A549 (cell line): Measurements from ENCODE around the gene NCOA3. TPM values are rescaled to one million over a fixed set of nuclear protein-coding genes. Genes with fewer than 3 reads are reported as not detected.
"Not testable (repeated sequence)": the region's sequence is repeated elsewhere in the genome, so short reads cannot be mapped to it uniquely, and the experiment has no call there.

Experiments used
- ATAC-seq, 2 experiments: fragments of 200-7000 bp in 1 of 2; fragments of >200 bp in 1 of 2; cut with Nextera tagmentation in 1 of 2; cut with Tn5 transposase in 1 of 2; 3 replicates each; pipeline versions ENCODE4 v1.8.0 to v1.9.1; 2018 to 2020; ENCODE audit warnings: mild to moderate bottlenecking in 1 of 2, moderate library complexity in 1 of 2
- CTCF ChIA-PET: fragments of 300-600 bp; sonication (Branson Sonifier 250); formaldehyde crosslinking; extraction: SDS; loops from one replicate; lab custom pipeline; 2021; ENCODE audit warnings: antibody characterized with exemption, inconsistent platforms; lab: Yijun Ruan, JAX
- POLR2A ChIA-PET: fragments of 350-600 bp; formaldehyde crosslinking; extraction: SDS; loops from one replicate; lab custom pipeline; 2021; ENCODE audit warnings: antibody characterized with exemption, inconsistent platforms; lab: Yijun Ruan, JAX
- DNase-seq, 2 experiments: peaks; one replicate each; pipeline versions ENCODE4 v3.0.0 to v3.0.0-alpha.2; 2011 to 2016; ENCODE audit warnings: low read depth in 1 of 2, low spot score in 1 of 2
- FAIRE-seq: peaks from 2 replicates; lab custom pipeline; 2011; peaks lifted over from hg19 to GRCh38; lab: Jason Lieb, UNC
- H3K27ac ChIP-seq, 2 experiments: fragments of >200 bp; sonication (Bioruptor Twin); formaldehyde crosslinking; 3 replicates each; pipeline ENCODE4 v1.5.1; 2016 to 2017
- H3K4me1 ChIP-seq: fragments of >200 bp; sonication (Bioruptor Twin); formaldehyde crosslinking; 3 replicates; pipeline ENCODE4 v1.6.1; 2016
- H3K4me2 ChIP-seq: fragments of >200 bp; sonication (Bioruptor Twin); formaldehyde crosslinking; 3 replicates; pipeline ENCODE4 v1.6.1; 2016
- H3K4me3 ChIP-seq: fragments of >200 bp; sonication (Bioruptor Twin); formaldehyde crosslinking; 3 replicates; pipeline ENCODE4 v1.5.1; 2016
- H3K9me3 ChIP-seq: fragments of >200 bp; sonication (Bioruptor Twin); formaldehyde crosslinking; 3 replicates; pipeline ENCODE4 v1.6.1; 2016
- BHLHE40 ChIP-seq: IDR thresholded peaks from 2 replicates; pipeline ENCODE4 v1.6.1; 2012; ENCODE audit warnings: low read depth, low read length, inconsistent platforms
- CBX2 ChIP-seq: fragments of 200-600 bp; sonication (generic); IDR thresholded peaks from 2 replicates; pipeline ENCODE4 v1.6.1; 2016; ENCODE audit warnings: low read depth, mild to moderate bottlenecking, borderline replicate concordance
- CBX8 ChIP-seq: fragments of 200-600 bp; sonication (generic); IDR thresholded peaks from 2 replicates; pipeline ENCODE4 v1.6.1; 2016
- CHD2 ChIP-seq: fragments of 150-350 bp; IDR thresholded peaks from 2 replicates; pipeline ENCODE4 v1.6.1; 2014; ENCODE audit warnings: low read length; ENCODE audit not compliant: partially characterized antibody
- CTCF ChIP-seq: fragments of >200 bp; sonication (Bioruptor Twin); formaldehyde crosslinking; IDR thresholded peaks from 3 replicates; pipeline ENCODE4 v1.5.1; 2016
- ESRRA ChIP-seq: fragments of 150-350 bp; IDR thresholded peaks from 2 replicates; pipeline ENCODE4 v1.6.1; 2014; ENCODE audit warnings: mild to moderate bottlenecking, low read length, borderline replicate concordance
- FOSB ChIP-seq: fragments of 250-450 bp; sonication (Bioruptor Pico); IDR thresholded peaks from 2 replicates; pipeline ENCODE4 v1.5.0; 2020; ENCODE audit warnings: mild to moderate bottlenecking, moderate library complexity
- FOSL2 ChIP-seq, 2 experiments: fragments of 450-650 bp in 1 of 2; fragments of >200 bp in 1 of 2; sonication (Bioruptor Twin) in 1 of 2; formaldehyde crosslinking; IDR thresholded peaks; 2 replicates each; pipeline versions ENCODE4 v1.5.0 to v1.6.1; 2016 to 2020; ENCODE audit warnings: mild to moderate bottlenecking in 1 of 2, moderate library complexity in 1 of 2
- GATA3 ChIP-seq: IDR thresholded peaks from 2 replicates; pipeline ENCODE4 v1.6.1; 2012; ENCODE audit warnings: borderline replicate concordance
- HDAC2 ChIP-seq: fragments of 200-600 bp; sonication (generic); IDR thresholded peaks from 2 replicates; pipeline ENCODE4 v1.6.1; 2016
- HOXA7 ChIP-seq: fragments of 250-450 bp; sonication (Bioruptor Pico); IDR thresholded peaks from 2 replicates; pipeline ENCODE4 v1.5.0; 2020; ENCODE audit warnings: mild to moderate bottlenecking, moderate library complexity
- JUN ChIP-seq, 2 experiments: fragments of >200 bp; sonication (Bioruptor Twin); formaldehyde crosslinking; IDR thresholded peaks; 2 replicates in 1 of 2; 3 replicates in 1 of 2; pipeline ENCODE4 v1.6.1; 2016 to 2017
- JUNB ChIP-seq: fragments of >200 bp; sonication (Bioruptor Twin); formaldehyde crosslinking; IDR thresholded peaks from 2 replicates; pipeline ENCODE4 v1.6.1; 2016
- KDM1A ChIP-seq: fragments of 200-600 bp; sonication (generic); IDR thresholded peaks from 2 replicates; pipeline ENCODE4 v1.6.1; 2016; ENCODE audit warnings: low read depth, mild to moderate bottlenecking
- MAZ ChIP-seq: fragments of 150-350 bp; IDR thresholded peaks from 2 replicates; pipeline ENCODE4 v1.6.1; 2014; ENCODE audit warnings: antibody characterized with exemption, low read depth, low read length, borderline replicate concordance
- MYC ChIP-seq: IDR thresholded peaks from 2 replicates; pipeline ENCODE4 v1.6.1; 2012; ENCODE audit warnings: mild to moderate bottlenecking, inconsistent platforms, low read length, improper control_type of control experiment, borderline replicate concordance
- NFE2L2 ChIP-seq: fragments of 150-350 bp; conservative IDR thresholded peaks from 2 replicates; pipeline ENCODE4 v1.6.1; 2014; ENCODE audit warnings: low read length
- NPAS2 ChIP-seq: fragments of 250-450 bp; sonication (Bioruptor Pico); IDR thresholded peaks from 2 replicates; pipeline ENCODE4 v1.8.0; 2022; ENCODE audit warnings: mild to moderate bottlenecking, moderate library complexity, borderline replicate concordance
- RCOR1 ChIP-seq: fragments of 150-350 bp; IDR thresholded peaks from 2 replicates; pipeline ENCODE4 v1.6.1; 2014; ENCODE audit warnings: antibody characterized with exemption, low read length, low read depth
- RNF2 ChIP-seq: fragments of 200-600 bp; sonication (generic); IDR thresholded peaks from 2 replicates; pipeline ENCODE4 v1.6.1; 2016; ENCODE audit warnings: low read depth, mild to moderate bottlenecking, antibody characterized with exemption, moderate library complexity, borderline replicate concordance
- SMC3 ChIP-seq: fragments of >200 bp; sonication (Bioruptor Twin); formaldehyde crosslinking; IDR thresholded peaks from 3 replicates; pipeline ENCODE4 v1.6.1; 2018; ENCODE audit warnings: inconsistent platforms
- SREBF2 ChIP-seq: fragments of 450-650 bp; IDR thresholded peaks from 2 replicates; pipeline ENCODE4 v1.6.1; 2014; ENCODE audit warnings: mild to moderate bottlenecking, moderate library complexity
- ZFP36 ChIP-seq: fragments of 450-650 bp; IDR thresholded peaks from 2 replicates; pipeline ENCODE4 v1.6.1; 2014; ENCODE audit warnings: borderline replicate concordance; ENCODE audit not compliant: partially characterized antibody
- ZNF302 ChIP-seq: fragments of 250-450 bp; sonication (Bioruptor Pico); IDR thresholded peaks from 2 replicates; pipeline ENCODE4 v1.9.0; 2021; ENCODE audit warnings: inconsistent platforms, mild to moderate bottlenecking, moderate library complexity
- ZSCAN20 ChIP-seq: fragments of 250-450 bp; sonication (Bioruptor Pico); IDR thresholded peaks from 2 replicates; pipeline ENCODE4 v1.8.0; 2022; ENCODE audit warnings: mild to moderate bottlenecking, moderate library complexity
- WGBS: methylation state at CpG from one replicate; pipeline ENCODE4 v1.1.6; 2017; ENCODE audit errors: missing lambda C conversion rate; 5-methylcytosine and 5-hydroxymethylcytosine counted together
- polyA plus RNA-seq, 4 experiments: library from polyadenylated mRNA; depleted of rRNA in 3 of 4; stranded (reverse); fragments of >200 nt; fragmentation: RNase III in 1 of 4; extraction: RNeasy Plus Mini Kit Qiagen cat#74134 plus additional on column Dnase treatment in 1 of 4; gene quantifications; 2 replicates in 3 of 4; 3 replicates in 1 of 4; pipeline ENCODE4 v1.2.3, GENCODE V29; 2011 to 2017
- TF ChIP-seq, protein P1 (sequence below): fragments of 250-450 bp; sonication (Bioruptor Pico); IDR thresholded peaks from 2 replicates; pipeline ENCODE4 v1.5.0; 2020; ENCODE audit warnings: low read depth, mild to moderate bottlenecking, moderate library complexity
- TF ChIP-seq, protein P2 (sequence below): fragments of >200 bp; sonication (Bioruptor Twin); formaldehyde crosslinking; IDR thresholded peaks from 3 replicates; pipeline ENCODE4 v1.6.1; 2016

NCOA3 gene
- polyA plus RNA-seq, 2 of the 4 experiments (the other 2 are of a cell fraction): 42.9 to 136 TPM

GRCh38 chr20:47553594-47554235 lies 52.0 kb downstream of the NCOA3 start:
- ATAC-seq, POLR2A ChIA-PET, H3K4me3 ChIP-seq, FAIRE-seq, H3K9me3 ChIP-seq, H3K27ac ChIP-seq, H3K4me2 ChIP-seq, DNase-seq: not testable (repeated sequence)
- peaks cover 55% of the 10 kb centered on the region for H3K4me1 ChIP-seq
- WGBS: 79% methylated on average over 7 of the region's 8 CpGs
- CTCF ChIA-PET: interaction anchor here (0.7 kb wide), 1 partner anchor 48 kb away, joined by 3 read pairs; no protein-coding TSS in a partner anchor

DNA sequence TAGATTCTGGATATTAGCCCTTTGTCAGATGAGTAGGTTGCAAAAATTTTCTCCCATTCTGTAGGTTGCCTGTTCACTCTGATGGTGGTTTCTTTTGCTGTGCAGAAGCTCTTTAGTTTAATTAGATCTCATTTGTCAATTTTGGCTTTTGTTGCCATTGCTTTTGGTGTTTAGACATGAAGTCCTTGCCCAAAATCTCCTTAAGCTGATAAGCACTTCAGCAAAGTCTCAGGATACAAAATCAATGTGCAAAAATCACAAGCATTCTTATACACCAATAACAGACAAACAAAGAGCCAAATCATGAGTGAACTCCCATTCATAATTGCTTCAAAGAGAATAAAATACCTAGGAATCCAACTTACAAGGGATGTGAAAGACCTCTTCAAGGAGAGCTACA lies 52.6 kb downstream of the NCOA3 start:
- CTCF ChIA-PET: interaction anchor here (0.7 to 1.0 kb wide), 2 partner anchors 48 to 53 kb away, joined by 3 read pairs; partner anchors contain the start of gene NCOA3
- DNase-seq, FAIRE-seq, H3K4me3 ChIP-seq, ATAC-seq, H3K4me2 ChIP-seq, H3K9me3 ChIP-seq, POLR2A ChIA-PET, H3K27ac ChIP-seq: not testable (repeated sequence)
- H3K4me1 ChIP-seq: peaks cover 61% of the 10 kb centered on the region

DNA sequence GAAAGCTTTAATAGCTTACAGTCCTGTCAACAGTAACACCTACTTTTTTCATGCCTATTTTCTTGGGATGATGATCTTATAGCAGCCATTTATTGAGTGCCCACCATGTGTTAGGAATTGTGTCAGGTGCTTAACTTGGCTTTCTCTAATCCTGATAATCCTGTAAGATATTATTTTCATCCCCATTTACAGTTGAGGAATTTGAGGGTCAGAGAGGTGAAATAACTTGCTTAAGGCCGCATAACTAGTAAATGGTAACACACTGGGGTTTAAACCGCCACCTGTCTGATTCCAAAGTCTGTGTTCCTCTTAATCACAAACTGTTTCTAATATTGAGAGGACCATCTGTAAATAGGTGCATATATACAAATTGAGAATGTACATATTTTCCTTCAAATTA lies 55.5 kb downstream of the NCOA3 start:
- ATAC-seq (no peak), DNase-seq (no peak), FAIRE-seq (no peak)
- Histone ChIP-seq H3K4me3 (no peak overlapping the region), H3K9me3 (no peaks in the 10 kb centered on the region), H3K4me2 (peak overlapping the region; percentile 10; the same call in 1 of the 3 replicates), H3K4me1 (peaks cover 61% of the 10 kb centered on the region), H3K27ac (no peak overlapping the region)
- TF ChIP-seq CHD2: no peak
- no peak for TF ChIP-seq ZSCAN20
- TF ChIP-seq, protein P1, sequence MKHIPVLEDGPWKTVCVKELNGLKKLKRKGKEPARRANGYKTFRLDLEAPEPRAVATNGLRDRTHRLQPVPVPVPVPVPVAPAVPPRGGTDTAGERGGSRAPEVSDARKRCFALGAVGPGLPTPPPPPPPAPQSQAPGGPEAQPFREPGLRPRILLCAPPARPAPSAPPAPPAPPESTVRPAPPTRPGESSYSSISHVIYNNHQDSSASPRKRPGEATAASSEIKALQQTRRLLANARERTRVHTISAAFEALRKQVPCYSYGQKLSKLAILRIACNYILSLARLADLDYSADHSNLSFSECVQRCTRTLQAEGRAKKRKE (CRISPR knock-in tag): no peak
- TF ChIP-seq JUN (IDR thresholded peaks at IDR 0.05): no peak
- no peak for TF ChIP-seq RNF2
- TF ChIP-seq ESRRA: no peak
- no peak for TF ChIP-seq ZFP36
- TF ChIP-seq GATA3: no peak
- TF ChIP-seq MAZ: no peak
- TF ChIP-seq CBX8: no peak
- TF ChIP-seq RCOR1: no peak
- no peak for TF ChIP-seq HOXA7 (CRISPR knock-in tag)
- no peak for TF ChIP-seq KDM1A
- POLR2A ChIA-PET: no interaction called here
- 78% methylated on average over 2 of the region's 2 CpGs for WGBS
- CTCF ChIA-PET: interaction anchor here (0.6 to 1.0 kb wide), 3 partner anchors 14 to 277 kb away, joined by 3 read pairs; no protein-coding TSS in a partner anchor

GRCh38 chr20:47557791-47558190 lies 56.1 kb downstream of the NCOA3 start:
- POLR2A ChIA-PET: no interaction called here
- DNase-seq: no peak
- WGBS: 83% methylated on average over 7 of the region's 7 CpGs
- peaks cover 58% of the 10 kb centered on the region for H3K4me1 ChIP-seq
- H3K9me3 ChIP-seq: no peaks in the 10 kb centered on the region
- no peak overlapping the region for H3K27ac ChIP-seq
- ATAC-seq: no peak
- H3K4me2 ChIP-seq: 0 out of 3 replicates have a peak overlapping the region, but pooled peaks have one; percentile 12
- no peak overlapping the region for H3K4me3 ChIP-seq
- CTCF ChIA-PET: interaction anchor here (0.6 kb wide), 1 partner anchor 13 kb away, joined by 3 read pairs; no protein-coding TSS in a partner anchor
- no peak for FAIRE-seq
- TF ChIP-seq, protein P1 (CRISPR knock-in tag): no peak
- no peak for TF ChIP-seq HDAC2
- no peak for TF ChIP-seq CBX2
- no peak for TF ChIP-seq NFE2L2
- no peak for TF ChIP-seq JUN (IDR thresholded peaks at IDR 0.05)
- TF ChIP-seq ZNF302 (CRISPR knock-in tag): no peak
- TF ChIP-seq BHLHE40: no peak
- TF ChIP-seq CTCF: no peak
- no peak for TF ChIP-seq NPAS2 (CRISPR knock-in tag)
- no peak for TF ChIP-seq SMC3
- no peak for TF ChIP-seq FOSL2 (IDR thresholded peaks at IDR 0.05)
- no peak for TF ChIP-seq FOSL2 (CRISPR knock-in tag; IDR thresholded peaks at IDR 0.05)
- no peak for TF ChIP-seq SREBF2
- no peak for TF ChIP-seq MYC
- no peak for TF ChIP-seq JUNB
- TF ChIP-seq KDM1A: no peak
- TF ChIP-seq, protein P2, sequence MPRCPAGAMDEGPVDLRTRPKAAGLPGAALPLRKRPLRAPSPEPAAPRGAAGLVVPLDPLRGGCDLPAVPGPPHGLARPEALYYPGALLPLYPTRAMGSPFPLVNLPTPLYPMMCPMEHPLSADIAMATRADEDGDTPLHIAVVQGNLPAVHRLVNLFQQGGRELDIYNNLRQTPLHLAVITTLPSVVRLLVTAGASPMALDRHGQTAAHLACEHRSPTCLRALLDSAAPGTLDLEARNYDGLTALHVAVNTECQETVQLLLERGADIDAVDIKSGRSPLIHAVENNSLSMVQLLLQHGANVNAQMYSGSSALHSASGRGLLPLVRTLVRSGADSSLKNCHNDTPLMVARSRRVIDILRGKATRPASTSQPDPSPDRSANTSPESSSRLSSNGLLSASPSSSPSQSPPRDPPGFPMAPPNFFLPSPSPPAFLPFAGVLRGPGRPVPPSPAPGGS: no peak
- no peak for TF ChIP-seq FOSB (CRISPR knock-in tag)
